NCI-H1930 (cell line): ENCODE data around the gene PGM2L1.
A peak's percentile ranks its signal among the peaks of the same experiment; 100 is the strongest.
"Not testable (repeated sequence)": the region's sequence is repeated elsewhere in the genome, so short reads cannot be mapped to it uniquely, and the experiment has no call there.

ENCODE experiments used
- DNase-seq, 2 experiments: peaks; one replicate each; lab custom pipeline; 2025; lab: John Stamatoyannopoulos, UW

PGM2L1 gene

DNA sequence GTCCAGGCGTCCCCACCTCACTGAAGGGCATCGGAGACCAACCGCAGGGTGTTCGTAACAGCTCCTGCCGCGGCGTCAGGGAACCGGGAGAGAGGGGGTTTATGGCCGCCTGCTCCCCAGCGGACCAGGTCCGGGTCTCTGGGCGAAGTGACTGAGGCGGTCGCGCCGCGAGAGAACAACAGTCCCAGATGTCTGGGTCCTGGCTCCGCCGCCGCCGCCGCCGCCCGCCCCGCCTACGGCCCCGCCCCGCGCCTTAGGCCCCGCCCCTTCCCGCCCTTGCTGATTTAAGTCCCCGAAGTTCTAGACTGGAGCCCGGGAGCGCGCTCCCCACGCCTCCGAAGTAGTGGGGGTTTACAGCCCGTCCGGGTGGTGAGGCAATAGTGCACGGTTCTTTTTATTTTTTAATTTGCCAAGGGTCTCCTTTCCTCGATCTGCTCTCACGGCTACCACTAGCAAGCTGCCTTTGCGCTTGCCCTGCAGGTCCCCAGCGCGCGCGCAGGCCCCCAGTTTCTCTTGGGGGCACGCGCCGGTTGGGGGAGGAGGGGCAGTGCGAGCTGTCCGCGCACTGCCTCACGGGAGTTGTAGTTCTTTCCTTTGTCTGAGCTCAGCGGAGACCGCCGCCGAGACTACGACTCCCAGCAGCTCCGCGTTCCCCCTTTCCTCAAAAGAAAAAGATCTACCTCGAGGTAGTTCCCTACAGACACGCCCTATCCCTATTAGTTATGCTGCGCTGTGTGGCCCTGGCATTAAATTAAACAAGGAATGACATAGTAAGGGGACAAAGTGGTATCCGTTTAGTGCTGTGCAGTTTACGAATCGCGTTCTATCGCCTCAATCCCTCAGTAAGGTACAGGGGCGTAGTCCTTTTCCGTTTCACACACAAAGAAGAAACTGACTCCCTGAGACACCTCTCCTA, at the start of gene PGM2L1:
TSS of gene PGM2L1 (minus strand) at position 190 of the 916 bp plus-strand sequence. CDS start 272 bp downstream, outside the sequence.
- peak; percentile 92 to 93 for DNase-seq

DNA sequence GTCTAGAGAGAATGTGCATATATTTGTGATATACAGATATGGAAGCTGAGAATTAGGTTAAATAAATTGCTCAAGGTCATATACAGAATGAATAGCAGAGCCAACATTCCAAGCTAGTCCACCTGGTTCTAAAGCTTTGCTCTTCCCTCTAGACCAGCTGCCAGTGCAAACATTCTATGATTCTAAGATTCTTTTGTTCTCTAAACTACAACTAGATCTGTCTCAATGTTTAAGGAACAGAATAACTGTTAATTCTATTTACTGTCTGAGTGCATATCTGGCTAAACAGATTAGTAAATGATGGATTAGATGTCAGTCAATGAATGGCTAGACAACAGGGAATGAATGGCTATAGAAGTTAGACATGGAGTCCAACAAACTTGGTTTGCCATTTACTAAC, 49.5 kb upstream of the PGM2L1 start:
- no peak for DNase-seq

DNA sequence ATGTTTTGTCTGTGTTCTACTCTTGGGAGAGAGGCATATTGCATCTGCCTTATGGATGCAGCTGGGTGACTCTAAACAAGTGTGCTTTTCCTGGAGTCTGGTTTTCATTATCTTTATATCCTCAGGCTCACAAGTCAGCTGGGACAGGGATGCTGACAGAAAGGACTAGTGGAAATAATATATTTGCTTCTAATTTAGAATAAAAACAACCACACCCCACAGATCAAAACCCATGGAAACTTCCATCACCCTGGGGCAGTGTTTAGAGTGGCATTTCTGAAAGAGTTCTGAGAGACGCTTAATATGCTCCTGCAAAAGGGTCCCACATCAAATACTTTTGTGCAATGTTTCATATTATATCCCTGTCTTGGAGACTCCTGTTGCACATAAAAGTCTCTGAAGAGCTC, 48.3 kb upstream of the PGM2L1 start:
- DNase-seq = no peak

DNA sequence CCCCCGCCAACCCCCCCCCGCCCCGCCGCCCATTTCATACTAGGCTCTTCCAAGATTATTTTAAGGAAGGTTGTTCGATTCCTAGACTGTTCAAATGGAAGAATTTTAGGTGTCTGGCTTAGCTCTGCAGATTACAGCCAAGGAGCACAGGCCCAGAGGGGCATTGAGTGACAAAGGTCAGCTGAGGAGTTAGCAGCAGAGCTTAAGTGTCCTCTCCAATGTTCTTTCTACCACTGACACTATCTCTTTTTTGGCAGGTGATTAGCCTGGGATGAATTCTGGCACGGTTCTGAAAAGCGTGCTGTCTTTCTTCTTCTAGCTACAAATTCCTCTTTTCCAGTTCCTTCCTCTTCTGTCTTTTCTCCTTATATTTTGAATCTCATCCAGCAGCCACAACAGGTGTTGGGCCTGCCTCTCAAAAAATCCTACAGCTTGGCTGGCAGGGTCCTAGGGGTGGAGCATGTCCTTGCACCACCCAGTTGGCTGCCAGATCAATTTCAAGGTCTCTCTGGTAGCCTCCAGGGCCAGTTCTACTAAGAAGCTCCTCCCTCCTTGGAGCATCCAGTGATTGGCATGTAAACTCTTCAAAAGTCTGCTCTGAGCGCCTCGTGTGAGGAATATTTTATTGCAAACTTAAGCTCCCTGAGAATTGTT, 46.1 kb upstream of the PGM2L1 start:
- no peak for DNase-seq

DNA sequence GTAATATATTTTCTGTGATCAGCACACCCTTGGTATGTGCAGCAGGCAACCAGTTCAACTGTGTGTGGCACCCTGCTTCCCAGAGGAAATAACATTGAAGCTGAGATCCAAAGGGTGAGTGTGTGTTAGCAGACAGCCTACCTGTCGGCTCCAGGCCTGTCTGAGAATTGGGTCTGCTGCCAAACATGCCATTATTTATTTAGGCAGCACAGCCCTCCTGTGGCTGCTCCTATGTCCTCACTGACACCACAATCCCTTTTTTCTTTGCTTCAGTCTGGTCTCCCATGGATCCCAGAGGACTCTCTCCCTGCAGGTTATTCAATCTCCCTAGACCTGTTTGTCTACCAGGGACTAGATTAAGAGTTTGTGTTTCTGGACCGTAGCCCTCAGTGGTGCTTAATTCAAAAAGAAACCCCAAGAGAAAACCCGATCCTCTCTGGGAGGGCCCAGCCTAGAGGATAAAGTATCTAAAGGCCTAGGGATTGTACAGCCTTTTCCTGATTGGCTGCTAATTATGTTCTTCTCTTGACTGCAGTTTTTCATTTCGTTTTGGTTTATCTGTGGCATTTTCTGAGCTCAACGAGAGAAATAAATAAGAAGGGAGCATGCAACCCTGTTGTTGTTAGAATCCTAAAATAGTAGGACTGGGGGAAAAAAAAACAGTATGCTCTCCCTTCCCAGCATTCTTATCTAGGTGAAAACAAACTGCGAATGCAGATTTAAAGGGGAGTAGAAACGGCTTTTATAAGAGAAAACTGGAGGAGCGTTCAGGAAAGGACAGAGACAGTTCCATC, 45.0 kb upstream of the PGM2L1 start:
- DNase-seq = peak in 1 of 2 experiments; percentile 33

DNA sequence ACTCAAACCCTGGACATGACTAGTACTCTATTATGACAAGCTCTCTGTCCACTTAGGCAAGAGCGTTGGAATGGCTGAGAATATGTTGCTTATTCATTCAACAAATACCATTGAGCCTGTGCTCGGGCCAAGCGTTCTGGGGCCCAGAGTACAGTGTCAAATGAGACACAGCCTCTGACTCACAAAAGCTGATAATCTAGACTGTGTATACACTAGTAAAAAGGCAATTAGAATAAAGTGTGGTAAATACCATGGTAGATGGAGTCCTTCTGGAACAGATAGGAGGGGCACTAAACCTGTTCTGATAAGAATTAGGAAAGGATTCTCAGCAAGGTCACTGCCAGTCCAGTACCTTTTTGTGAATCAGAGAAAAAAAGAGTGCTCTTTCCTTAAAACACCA, 44.4 kb upstream of the PGM2L1 start:
- no peak for DNase-seq

DNA sequence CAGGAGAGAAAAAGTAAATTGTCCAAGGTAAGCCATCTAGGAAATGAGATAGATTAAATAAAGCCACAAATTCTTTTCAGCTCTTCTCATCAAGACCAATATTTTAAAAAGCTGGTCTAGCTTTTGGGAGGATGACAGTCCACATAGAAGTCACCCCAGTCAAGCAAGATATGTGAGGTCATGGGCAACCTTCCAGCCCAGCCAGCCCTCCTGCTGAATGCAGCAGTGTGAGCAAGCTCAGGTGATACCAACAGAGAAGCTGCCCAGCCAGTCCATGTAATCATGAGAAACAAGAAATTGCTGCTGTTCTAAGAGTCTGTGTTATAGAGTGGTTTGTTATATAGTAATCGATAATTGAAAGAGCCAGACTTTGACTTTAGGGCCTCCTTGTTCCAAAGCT, 40.4 kb upstream of the PGM2L1 start:
- no peak for DNase-seq

DNA sequence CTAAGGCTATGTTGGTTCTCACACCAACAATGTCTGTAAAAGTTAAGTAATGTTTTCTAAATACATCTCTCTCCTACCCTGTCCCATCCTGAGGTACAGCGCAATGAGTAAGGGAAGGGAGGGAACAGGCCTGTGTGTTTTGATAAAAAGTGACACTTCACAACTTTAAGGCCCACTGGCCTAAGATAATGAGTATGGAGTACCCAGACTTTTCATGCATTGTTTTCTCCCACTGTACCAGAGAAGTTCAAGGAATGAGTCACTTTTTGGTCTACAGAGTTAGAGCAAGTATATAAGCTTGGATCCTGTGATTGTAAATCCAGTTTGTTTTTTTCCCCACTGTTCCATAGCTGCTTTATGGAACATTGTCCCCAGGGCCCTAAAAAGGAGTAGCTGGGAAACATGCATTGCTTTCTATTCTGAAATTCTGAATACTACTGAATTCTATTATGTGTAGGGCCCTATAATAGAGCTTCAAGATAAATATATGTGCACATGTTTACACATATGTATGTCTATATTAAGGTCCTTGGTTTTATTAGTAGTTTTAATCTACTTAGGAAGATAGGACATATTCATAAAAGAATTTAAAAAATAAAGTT, 39.3 kb upstream of the PGM2L1 start:
- DNase-seq = no peak

DNA sequence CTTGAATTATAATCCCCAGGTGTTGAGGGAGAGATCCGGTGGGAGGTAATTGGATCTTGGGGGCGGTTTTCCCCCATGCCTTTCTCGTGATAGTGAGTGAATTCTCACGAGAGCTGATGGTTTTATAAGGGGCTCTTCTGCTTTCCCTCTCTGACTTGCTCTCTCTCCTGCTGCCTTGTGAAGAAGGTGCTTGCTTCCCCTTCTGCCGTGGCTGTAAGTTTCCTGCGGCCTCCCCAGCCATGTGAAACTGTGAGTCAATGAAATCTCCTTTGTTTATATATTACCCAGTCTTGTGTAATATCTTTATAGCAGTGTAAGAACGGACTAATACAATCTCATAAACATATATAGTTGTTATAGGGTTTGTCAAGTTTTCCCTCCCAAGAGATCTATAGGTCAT, 36.3 kb upstream of the PGM2L1 start:
- no peak for DNase-seq

DNA sequence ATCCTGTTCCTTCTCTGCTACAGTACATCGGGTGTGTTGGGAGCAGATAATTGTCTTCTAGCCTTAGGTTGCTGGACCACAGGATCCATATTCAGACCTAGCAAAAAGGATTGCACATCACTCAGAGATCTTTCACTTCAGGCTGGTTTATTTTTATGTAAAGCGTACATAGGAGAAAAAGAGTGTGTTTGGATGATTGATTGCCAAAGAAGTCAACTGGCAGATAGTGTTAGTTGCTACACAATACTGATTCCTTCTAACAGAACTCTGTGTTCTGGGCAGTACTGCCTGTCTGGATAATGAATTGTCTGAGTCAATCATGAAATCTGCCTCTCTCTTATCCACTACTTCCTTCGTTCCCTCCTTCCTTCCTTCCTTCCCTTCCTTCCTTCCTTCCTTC, 31.0 kb upstream of the PGM2L1 start:
- no peak for DNase-seq

DNA sequence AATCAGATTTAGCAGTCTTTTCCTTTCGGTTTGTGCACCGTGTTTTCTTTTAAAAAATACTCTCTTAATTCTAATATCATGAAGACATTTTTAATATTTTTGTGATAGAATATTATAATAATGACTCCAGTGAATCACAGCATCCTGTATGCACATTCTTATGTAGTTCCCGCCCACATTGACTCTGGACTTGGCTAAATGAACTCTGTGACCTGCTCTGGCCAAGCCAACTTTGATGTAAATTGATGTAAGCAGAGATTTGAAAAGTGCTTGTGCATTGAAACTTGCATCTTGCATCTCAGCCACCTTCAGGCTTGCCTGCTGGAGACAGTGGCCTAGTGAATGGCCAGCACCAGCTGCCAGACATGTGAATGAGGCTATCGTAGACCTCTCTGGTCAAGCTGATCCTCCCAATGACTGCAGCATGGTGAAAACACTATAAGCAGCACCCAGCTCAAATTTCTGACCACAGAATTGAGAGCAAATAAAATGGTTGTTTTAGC, 29.2 kb upstream of the PGM2L1 start:
- DNase-seq = no peak

DNA sequence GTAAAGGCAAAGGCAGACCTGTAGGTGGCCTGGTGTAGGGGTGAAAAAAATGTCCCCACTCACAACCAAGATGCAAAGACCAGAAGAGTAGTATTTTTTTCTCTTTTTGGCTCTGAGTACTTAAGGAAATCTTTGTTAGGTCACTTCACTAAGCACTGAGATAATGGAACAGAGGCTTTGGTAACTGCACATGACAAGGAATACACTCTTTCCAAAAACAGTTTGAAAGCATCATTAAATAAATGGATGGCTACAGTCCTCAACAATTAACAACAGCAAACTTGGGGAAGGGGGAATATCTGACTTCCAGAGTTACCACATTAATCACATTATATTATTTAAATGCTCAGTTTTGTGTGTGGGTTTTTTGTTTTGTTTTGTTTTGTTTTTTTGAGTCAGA, 26.9 kb upstream of the PGM2L1 start:
- DNase-seq = no peak

DNA sequence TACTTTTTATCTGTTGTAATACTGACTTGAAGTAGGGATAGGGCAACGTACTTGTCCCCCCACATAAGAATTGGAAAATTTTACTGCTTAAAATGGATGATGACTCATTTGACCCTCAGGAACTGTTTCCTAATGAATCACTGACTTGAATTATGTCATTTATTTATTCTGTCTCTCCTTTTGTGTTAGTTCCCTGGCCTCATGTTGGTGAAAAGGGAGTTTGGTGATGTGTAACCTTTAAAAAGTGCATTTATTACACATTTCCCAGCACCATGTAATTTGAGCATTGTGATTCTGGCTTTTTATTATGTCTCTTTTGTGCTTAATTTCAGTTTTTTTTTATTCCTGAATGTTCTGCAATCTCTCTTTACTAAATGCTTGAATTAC, 20.3 kb upstream of the PGM2L1 start:
- DNase-seq = peak in 1 of 2 experiments; percentile 7

DNA sequence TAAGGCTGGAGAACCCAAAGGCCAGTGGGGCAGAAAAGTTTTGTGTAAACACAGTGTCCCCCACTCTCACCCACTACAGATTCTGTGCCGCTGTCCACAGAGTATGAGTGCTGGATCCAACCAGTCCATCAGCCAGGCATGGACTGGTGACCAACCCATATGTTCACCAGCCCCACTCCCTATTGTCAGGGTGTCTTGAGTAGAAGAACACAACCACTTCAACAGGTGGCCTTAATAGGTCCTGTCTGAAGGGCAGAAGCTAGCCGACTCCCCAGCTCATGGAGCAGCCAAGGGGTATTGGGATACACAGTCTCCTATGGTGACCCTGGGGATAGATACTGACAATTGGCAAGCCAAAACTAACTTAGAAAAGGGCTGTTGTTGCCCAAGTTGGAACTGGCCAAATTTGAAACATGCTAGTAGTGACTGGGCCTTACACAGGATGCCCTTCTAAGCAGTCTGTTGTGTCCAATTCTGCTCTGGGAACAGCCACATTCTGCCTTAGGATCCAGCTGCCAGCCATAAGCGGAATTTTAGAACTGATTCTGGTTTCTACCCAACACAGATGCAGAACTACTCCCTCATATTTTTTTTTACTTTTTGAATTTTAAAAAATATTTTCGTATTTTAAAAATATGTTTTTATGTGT, 19.8 kb upstream of the PGM2L1 start:
- no peak for DNase-seq

DNA sequence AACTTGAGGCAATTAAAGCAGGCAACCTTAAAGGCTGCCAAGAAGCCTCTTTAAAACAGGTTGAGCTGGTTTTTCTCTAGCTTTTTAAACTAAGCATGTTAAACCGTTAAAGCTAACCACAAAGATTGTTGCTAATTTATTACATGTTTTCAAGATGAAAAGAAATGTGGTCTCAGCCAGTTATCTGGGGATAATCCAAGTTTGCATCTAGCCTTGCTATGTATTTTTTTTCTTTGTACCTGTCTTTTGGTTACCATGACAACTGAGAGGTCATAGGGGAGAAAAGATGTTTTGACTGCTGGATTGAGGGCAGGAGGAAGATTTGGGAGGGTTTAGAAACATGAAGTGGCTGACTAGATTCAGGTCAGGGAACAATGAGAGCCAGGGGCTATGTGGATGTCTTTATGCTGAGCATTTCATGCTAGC, 19.2 kb upstream of the PGM2L1 start:
- DNase-seq = no peak

DNA sequence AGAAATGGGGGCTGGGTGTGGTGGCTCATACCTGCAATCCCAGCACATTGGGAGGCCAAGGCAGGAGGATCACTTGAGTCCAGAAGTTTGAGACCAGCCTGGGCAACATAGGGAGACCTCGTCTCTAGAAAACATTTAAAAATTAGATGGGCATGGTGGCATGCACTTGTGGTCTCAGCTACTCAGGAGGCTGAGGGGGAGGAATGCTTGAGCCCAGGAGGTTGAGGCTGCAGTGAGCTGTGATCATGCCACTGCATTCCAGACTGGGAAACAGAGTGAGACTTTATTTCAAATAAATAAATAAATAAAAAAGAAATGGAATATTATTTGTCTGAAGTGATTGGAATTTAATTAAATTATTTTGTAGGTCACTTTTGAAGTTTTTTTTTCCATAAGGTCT, 18.7 kb upstream of the PGM2L1 start:
- not testable (repeated sequence) for DNase-seq

DNA sequence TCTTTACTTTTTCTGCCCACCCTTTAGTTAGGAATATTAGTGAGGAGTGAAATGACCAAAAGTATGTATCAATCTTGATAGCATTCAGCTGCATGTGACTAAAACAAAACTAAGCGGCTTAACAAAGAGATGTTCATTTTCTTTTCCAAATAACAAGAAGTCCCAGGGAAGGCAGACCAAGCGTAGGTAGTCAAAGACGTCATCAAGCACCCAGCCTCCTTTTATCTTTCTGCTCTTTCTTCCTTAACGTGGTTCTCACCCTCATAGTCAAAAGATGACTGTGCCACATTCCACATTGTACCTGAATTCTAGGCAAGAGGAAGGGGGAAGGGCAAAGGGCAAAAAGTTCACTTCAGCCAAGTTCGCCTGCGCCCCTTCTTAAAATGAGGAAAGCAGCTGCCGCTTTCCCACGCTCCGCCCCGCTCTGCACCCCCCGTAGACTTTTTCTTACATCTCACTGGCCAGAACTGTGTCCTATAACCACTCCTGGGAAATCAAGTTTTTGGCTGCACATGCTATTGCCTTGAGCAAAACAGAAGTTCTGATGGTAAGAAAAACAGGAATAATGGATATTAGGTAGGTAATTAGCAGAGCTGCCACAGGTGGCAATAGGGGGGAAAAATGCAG, 14.6 kb upstream of the PGM2L1 start:
- DNase-seq = no peak

DNA sequence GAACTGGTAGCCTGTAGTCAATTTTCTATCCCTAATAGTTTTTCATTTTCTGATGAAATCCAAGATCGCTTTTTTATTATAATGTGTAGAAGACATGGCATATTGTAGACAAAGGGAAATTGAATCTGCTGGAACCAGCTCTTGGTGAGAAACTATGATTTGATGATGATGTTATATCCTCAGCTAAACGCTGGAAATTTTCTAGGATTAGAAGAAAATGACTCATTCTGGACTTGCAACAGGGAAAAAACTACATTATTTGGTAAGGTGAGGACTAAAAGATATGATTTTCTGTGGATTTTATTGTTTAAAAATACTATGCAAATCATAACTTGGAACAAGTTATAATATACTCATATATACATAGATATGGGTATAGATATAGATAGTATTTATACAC, 14.1 kb upstream of the PGM2L1 start:
- DNase-seq = no peak

DNA sequence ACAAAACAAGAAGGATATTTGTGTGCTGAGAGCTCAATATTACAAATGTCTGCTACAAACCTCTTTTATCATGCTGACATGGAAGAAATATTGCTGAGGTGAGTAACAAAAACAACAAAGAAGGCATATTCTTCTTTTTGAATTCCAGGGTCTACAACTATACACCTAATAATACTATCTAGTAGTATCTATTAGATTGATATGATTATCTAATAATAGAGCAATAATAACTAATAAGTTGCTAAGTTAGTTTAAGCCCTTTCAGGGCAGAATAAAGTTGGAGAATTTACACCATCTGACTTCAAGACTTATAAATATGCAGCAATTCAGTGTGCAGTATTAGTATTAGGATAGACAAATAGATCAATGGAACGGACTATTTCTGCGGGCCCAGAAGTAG, 11.4 kb upstream of the PGM2L1 start:
- DNase-seq = no peak

DNA sequence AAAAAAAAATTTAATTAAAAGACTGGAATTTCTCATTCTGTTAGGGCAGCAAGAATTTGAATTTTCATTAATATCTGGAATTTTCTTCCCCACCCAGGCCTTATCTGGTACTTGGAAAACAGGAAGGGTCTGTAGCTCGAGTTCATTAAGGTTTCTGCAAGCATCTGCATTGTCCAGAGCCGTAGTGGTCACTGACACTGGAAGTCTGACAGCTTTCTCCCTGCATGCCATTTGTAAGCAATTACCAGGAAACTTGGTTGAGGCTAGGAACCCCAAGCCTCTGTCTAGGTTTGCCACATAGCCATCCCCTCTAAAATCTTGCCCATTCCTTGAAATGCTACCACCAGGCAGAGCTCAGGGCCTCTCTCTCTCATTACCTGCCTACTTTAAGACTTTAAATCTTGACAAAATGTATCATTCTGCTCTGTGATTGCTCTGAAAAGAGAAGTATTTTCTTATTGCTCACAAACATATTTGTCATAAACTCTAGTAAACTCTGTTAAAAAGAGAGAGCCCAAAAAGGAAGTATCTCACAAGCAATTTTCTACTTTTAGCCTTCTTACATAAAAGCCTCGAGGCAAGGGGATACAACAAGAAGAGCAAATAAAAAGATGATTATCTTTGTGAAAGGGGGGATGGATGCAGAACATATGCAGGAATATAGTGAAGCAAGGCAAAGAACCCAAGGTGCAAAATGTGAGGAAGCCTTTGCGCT, 5.5 kb upstream of the PGM2L1 start:
- no peak for DNase-seq
